Islet precursor cell (in vitro differentiated cells): ENCODE results near the gene KLHL3.
"Not testable (repeated sequence)": the region's sequence is repeated elsewhere in the genome, so short reads cannot be mapped to it uniquely, and the experiment has no call there.

ENCODE experiments used
- DNase-seq: peaks from one replicate; pipeline ENCODE4 v3.0.0-alpha.2; 2018

Gene KLHL3

GRCh38 chr5:137665678-137666460, 70.0 kb downstream of the KLHL3 start:
- no peak for DNase-seq

GRCh38 chr5:137660349-137660817, 75.5 kb downstream of the KLHL3 start:
- peak; percentile 90 for DNase-seq

- no peak for DNase-seq
Measured at GRCh38 chr5:137659209-137659608, 76.7 kb downstream of the KLHL3 start.

- DNase-seq: no peak
Measured at GRCh38 chr5:137658324-137658723, 77.6 kb downstream of the KLHL3 start.

- no peak for DNase-seq
Measured at GRCh38 chr5:137657073-137657472, 78.8 kb downstream of the KLHL3 start.

GRCh38 chr5:137656558-137656957, 79.3 kb downstream of the KLHL3 start:
- DNase-seq: no peak

GRCh38 chr5:137651022-137651421, 84.9 kb downstream of the KLHL3 start:
- DNase-seq: no peak

- DNase-seq: no peak
Measured at GRCh38 chr5:137649228-137649935, 86.5 kb downstream of the KLHL3 start.

- no peak for DNase-seq
Measured at GRCh38 chr5:137648361-137648760, 87.5 kb downstream of the KLHL3 start.

- no peak for DNase-seq
Measured at GRCh38 chr5:137647401-137647800, 88.5 kb downstream of the KLHL3 start.

GRCh38 chr5:137646761-137647160, 89.1 kb downstream of the KLHL3 start:
- DNase-seq: no peak

- DNase-seq: not testable (repeated sequence)
Measured at GRCh38 chr5:137643081-137643480, 92.8 kb downstream of the KLHL3 start.

GRCh38 chr5:137642091-137642490, 93.8 kb downstream of the KLHL3 start:
- DNase-seq: no peak

GRCh38 chr5:137641148-137641547, 94.7 kb downstream of the KLHL3 start:
- DNase-seq: no peak

- no peak for DNase-seq
Measured at GRCh38 chr5:137639645-137640044, 96.2 kb downstream of the KLHL3 start.

GRCh38 chr5:137638841-137639240, 97.0 kb downstream of the KLHL3 start:
- DNase-seq: no peak

GRCh38 chr5:137636830-137637714, 98.8 kb downstream of the KLHL3 start:
- DNase-seq: no peak

- no peak for DNase-seq
Measured at GRCh38 chr5:137636099-137636498, 99.8 kb downstream of the KLHL3 start.

GRCh38 chr5:137635521-137635921, 100.4 kb downstream of the KLHL3 start:
- no peak for DNase-seq

GRCh38 chr5:137633896-137634295, 102.0 kb downstream of the KLHL3 start:
- no peak for DNase-seq

GRCh38 chr5:137632716-137633115, 103.2 kb downstream of the KLHL3 start:
- no peak for DNase-seq

GRCh38 chr5:137631453-137631852, 104.4 kb downstream of the KLHL3 start:
- DNase-seq: no peak

GRCh38 chr5:137630972-137631370, 104.9 kb downstream of the KLHL3 start:
- no peak for DNase-seq
